DMS153 treated with DMSO at 0.1 percent for 48 hours (cell line): ENCODE measurements around the gene KCNMA1.
"Not testable (repeated sequence)": the region's sequence is repeated elsewhere in the genome, so short reads cannot be mapped to it uniquely, and the experiment has no call there.

Experiments
- DNase-seq: peaks from one replicate; lab custom pipeline; 2025; ENCODE audit not compliant: unreplicated experiment; lab: John Stamatoyannopoulos, UW

Gene KCNMA1

DNA sequence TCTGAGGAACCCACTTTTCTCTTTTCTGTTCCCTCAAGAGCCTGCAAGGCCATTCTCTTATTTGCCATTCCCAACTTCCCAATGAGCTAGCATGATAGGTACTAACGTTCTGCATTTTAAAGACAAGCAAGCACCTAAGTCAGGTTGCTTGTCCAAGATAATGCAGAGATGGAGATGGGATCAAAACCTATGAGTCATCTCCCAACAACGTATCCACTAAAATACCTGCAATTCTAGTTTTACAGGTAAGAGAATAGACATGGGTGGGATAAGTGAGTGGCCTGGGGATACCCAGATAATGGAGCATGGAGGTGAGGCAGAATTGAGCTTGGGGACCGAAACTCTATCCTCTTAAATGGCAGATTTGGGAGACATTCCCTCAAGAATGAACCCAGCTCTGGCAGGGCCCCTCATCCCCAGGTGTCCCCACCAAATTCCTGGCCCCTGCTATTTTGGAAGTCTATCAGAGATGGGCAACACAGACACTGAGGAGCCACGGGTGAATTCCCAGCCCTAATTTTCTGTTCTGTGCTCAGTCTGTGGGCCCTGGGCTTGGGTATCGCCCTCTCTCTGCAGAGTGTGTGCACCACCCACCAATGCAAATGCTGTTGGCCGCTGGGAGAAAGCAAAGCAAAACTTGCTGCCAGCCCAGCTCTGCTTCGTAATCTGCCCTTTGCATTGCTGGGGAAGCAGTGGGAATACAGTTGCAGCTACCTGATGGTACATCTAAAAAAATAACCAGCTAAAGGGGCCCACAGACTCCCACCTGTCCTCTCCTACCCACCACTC is 98.3 kb downstream of the KCNMA1 start:
- no peak for DNase-seq

DNA sequence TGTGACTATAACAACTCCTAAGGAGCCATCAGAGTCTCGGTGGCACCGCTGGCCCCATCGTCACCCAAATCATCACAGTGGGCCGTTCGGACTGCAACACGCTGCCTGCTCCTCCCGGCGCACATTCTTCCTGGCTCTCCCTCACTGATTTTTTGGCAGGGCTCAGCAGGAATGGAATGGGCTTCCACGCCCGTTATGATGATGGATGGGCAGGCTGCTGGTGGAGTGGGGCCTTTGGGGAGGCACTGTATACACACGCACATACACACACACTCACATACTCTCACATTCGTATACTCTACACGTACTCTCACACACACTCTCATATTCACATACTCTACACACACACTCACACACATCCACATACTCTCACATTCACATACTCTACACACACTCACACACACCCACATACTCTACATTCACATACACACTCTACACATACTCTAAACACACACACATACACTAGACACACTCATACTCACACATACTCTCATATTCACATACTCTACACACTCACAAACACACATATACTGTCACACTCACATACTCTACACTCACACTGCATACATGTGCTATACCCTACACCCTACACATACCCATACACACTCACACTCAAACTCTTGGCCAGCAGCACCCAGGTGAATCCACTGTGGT is 99.8 kb downstream of the KCNMA1 start:
- no peak for DNase-seq

GRCh38 chr10:77537071-77537470 is 100.5 kb downstream of the KCNMA1 start:
- no peak for DNase-seq

DNA sequence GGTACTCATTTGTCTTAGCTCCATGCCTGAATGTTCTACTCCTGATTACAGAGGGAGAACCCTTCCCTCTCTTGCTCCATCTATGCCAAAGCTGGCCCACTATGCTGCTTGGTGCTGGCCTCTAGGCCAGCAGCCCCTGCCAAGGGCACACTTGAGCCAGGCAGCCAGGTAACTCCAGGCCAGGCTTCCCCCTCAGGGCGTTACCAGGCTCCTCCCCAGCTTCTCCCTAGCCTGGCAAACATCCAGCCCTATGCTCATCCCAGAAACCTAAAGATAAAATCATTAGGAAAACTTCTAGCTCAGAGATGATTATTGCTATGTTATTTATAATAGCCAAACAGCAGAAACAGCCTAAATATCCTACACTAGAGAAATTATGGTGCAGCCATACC is 103.7 kb downstream of the KCNMA1 start:
- DNase-seq, result no peak

GRCh38 chr10:77533146-77533886 is 104.3 kb downstream of the KCNMA1 start:
- DNase-seq, result no peak

DNA sequence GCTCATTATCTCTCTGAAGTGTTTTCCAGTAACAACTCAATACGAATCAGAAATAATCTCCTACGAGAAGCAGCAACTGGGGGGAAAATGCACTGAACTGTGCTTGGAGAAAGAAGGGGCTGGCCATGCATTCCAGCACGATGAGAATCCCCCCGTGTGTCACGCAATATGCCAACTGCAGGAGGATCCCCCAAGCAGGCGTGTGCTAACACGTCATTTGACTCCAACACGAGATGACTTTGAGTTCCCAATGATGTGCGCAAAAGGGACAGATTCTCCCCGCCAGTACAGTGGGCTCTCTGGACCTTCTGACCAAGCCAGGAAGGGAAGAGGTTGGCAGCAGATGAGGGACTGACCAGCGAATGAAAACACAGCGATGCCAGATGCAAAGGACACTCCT is 105.5 kb downstream of the KCNMA1 start:
- DNase-seq, result no peak

DNA sequence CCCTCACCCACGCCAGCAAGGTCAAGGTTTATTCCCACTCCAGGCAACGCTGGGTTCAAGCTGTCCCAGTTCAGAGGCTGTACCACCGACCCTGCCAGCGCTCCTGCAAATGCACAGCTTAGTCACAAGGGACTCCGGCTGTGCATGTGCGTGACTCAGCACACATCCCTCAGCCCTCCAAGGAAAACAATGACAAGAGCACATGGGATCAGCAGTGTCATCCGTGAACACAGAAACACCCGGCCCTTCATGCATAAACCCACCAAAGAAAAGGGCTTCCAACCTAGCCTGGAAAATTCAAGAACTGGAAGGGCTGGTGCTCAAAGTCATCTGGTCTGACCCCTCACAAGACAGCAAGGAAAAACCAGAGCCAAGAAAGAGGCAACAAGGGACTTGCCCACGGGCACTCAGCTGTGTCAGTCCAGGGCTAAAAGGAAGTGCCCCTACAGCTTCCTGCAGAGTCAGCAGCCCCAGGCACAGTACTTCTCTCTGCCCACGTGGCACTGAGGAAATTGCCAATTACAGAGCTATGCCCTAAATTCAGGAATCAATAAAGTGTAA is 106.1 kb downstream of the KCNMA1 start:
- DNase-seq, result no peak

DNA sequence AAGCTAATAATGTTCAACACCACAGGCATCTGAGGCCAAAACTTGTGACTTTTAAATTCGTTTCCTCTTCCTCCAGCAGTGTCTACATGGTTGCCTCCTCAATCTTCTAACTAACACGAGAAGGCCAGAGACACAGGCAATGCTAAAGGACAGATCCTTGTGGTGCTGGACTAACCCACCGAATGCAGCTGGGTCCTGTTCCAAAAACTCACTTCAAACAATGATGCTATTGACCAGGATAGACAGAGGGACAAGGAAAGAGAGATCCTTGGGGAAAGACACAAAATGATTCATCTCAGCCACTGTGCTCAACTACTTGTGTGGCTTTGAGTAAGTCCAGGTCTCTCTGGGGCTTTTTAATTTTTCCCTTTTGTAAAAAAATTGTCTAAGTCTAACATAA is 107.6 kb downstream of the KCNMA1 start:
- DNase-seq, result no peak

GRCh38 chr10:77529050-77529576 is 108.5 kb downstream of the KCNMA1 start:
- no peak for DNase-seq

DNA sequence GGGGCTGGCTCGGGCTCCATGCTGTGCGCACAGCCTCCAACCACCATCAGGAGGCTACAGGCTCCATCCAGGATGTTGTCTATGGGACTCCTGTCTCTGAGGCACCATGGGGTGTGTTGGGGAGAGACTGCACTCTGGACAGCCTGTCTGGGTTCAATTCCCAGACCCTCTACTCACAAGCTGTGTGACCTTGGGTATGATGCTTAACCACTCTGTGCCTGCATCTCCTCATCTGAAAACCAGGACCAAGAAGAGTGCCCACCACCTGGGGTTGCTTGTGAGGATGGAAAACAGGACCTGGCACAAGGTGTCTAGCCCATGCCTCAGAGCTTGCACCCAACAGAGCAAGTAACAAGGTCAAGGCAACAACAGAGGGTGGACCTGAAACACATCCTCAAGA is 109.8 kb downstream of the KCNMA1 start:
- DNase-seq, result no peak

- DNase-seq, result no peak
Observed at GRCh38 chr10:77526868-77527617, 110.6 kb downstream of the KCNMA1 start.

GRCh38 chr10:77524281-77524711 is 113.3 kb downstream of the KCNMA1 start:
- no peak for DNase-seq

DNA sequence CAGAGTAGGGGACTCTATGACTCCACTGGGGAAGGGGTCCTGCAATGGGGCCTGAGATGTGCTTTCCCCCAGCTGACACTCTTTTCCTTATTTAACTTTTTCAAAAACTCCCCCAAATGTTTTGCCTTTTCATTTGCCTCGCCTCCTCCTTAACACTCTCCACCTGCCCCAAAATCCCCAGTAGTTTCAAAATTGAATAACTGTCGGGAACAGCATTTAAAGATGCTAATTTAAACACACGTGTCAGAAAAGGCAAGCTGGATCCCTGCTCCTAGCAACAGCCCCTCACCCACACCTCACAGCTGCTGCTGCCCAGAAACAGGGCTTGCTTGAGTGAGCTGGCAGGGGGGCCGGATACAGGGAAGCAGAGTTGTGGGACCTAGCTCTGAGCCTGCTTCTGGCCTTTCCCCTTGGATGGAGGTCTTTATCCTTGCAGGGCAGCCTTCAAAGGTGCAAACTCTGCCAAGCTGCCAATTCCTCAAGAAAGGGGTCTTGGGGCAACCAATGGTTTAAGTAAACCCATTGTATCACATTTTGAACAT is 115.3 kb downstream of the KCNMA1 start:
- no peak for DNase-seq

DNA sequence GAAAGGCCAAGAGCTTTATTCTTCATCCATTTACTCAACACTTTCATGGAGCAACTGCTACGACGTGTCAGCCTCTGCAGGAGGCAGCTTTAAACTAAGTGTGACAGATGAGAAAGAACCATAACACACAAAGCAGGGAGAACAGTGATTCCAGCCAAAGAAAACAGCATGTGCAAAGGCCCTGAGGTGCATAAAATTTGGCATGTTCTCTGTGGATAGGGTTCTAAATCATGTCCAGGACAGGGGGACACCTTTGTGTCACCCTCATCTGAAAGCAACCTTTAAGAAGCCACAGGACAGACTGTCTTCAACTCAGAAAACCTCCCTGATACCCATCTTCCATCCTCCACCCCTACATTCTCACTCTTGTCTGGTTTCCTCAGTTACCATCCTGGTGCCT is 116.6 kb downstream of the KCNMA1 start:
- no peak for DNase-seq

DNA sequence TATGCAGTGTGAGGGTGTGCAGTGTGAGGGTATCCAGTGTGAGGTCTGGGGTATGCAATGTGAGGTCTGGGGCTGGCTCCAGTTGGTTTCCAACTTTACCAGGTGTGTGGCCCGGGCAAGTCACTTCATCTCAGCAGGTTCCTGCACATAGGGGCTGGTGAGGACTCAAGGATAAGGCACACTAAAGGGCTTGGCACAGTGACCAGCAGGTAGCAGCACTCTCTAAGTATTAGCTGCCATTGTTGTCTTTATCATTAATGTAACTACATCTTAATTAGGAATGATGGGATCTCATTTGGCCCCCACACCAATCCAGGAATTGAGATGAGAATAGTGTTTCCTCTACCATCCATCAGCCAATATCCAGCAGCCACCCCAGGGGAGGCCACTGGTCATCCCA is 117.3 kb downstream of the KCNMA1 start:
- no peak for DNase-seq

GRCh38 chr10:77519791-77520190 is 117.8 kb downstream of the KCNMA1 start:
- DNase-seq, result not testable (repeated sequence)

- DNase-seq, result no peak
Observed at GRCh38 chr10:77518910-77519274, 118.7 kb downstream of the KCNMA1 start.

DNA sequence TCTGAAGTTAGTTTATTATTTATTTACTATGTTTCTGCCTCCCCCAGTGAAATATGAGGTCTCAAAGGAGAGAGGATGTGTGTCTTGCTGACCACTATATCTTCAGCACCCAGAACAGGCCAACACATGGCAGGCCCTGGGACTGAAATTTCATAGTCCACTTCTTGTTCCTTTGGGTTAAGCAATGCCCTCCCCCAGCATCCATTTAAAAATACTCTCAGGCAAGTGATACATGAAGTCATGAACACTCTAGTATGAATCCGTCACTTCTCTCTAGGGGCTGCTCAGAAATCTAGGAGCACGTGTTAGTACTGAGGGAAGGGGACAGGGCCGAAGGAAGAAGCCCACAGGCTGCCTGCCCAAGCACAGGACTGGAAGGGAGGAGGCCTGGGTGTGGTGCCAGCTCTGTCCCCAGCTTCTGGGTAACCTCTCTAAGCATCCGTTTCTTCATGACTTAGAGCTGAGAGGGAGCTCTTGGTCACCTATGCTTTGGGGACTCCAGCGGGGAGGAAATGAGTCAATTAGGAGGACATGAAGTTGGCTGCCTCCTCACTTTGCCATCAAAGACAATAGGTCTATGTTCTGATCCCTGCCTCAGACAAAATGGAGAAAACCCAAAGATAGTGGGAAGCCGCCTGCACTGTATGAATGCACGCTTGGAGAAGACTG is 119.2 kb downstream of the KCNMA1 start:
- no peak for DNase-seq

DNA sequence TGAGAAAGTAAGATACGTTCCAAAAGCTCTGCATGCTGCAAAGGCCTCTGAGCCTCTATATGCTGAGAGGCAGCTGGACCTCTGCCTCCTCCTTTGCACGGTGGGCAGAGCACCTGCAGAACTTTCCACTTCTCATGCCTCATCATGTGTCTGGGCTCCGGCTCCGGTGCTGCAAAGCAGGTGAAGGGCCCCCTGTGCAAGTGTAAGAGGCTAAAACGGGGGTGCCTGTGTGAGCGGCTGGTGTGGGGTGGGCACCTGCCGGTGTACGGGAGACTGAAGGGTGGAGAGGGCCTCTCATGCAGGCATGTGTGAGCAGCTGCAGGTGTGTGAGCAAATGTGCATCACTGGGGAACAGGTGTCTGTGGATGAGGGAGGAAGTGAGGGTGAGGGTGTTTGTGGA is 121.0 kb downstream of the KCNMA1 start:
- no peak for DNase-seq

GRCh38 chr10:77514870-77515269 is 122.7 kb downstream of the KCNMA1 start:
- DNase-seq, result no peak
